ENCODE results near the gene PLXDC2. TPM values are rescaled to one million over a fixed set of nuclear protein-coding genes. Genes with fewer than 3 reads are reported as not detected.

The PLXDC2 gene
- total and polyA plus RNA-seq, 2 donors (not counting 1 experiment from before 2014, with no cell fraction given): 4.2 to 5.1 TPM

DNA sequence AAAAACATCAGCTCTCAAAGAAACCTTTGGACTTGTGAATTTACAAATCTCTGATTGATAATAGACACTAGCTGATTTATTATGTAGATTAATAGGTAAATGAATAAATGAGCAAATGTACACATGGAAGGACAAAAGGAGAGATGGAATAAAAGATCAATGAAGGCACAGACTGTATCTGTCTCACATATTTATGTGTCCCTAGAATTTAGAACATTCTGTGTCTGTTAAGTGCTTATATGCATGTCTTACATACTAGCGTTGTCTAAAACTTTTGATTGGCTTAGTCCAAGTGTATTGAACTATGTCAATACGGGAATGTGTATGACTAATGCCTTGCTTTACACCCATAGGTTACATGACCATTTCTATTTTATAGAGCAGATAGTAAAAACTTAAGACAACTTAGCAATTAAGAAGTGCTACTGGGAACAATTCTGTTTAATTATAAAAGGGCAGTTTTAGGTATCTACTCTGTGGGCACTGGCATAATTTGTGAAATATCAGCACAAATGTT lies 140.3 kb downstream of the PLXDC2 start:
- H4K20me1 ChIP-seq (ENCODE audit: control insufficient read depth, extremely low read depth, insufficient read depth, low read length): no peaks in the 10 kb centered on the region
- H3K9ac ChIP-seq (ENCODE audit: insufficient read depth, low read length): no peak overlapping the region
- no peaks in the 10 kb centered on the region for H3K79me2 ChIP-seq (ENCODE audit: control insufficient read depth, insufficient read depth, low read length)
- H3K4me1 ChIP-seq (ENCODE audit: control insufficient read depth, extremely low read depth, insufficient read depth, low read length): no peaks in the 10 kb centered on the region
- H3K36me3 ChIP-seq (ENCODE audit: control insufficient read depth, insufficient read depth, low read length): no peaks in the 10 kb centered on the region
- no peak overlapping the region for H3K4me2 ChIP-seq (ENCODE audit: extremely low read depth, insufficient read depth, low read length)
- no peaks in the 10 kb centered on the region for H3K27me3 ChIP-seq (ENCODE audit: control insufficient read depth, insufficient read depth, low read length)
- no peak for TF ChIP-seq EZH2 (IDR thresholded peaks at IDR 0.05; ENCODE audit: low read length, missing control alignments)
- TF ChIP-seq CTCF (conservative IDR thresholded peaks at IDR 0.05 in 1 of 2, IDR thresholded peaks at IDR 0.05 in 1 of 2; ENCODE audit: low read depth in 1 of 2, low read length in 2 of 2): no peak
- DNase-seq (ENCODE audit: low read depth in 2 of 2): no peak
- H3K4me3 ChIP-seq (replicated peaks in 1 of 4; ENCODE audit: control extremely low read depth in 1 of 4, insufficient read depth in 1 of 4, low read depth in 3 of 4, low read length in 4 of 4): no peak overlapping the region
- no peak overlapping the region for H2AFZ ChIP-seq (ENCODE audit: low read length)
- no peak overlapping the region for H3K27ac ChIP-seq (ENCODE audit: insufficient read depth, low read length)
- H3K9me3 ChIP-seq (ENCODE audit: control insufficient read depth, insufficient read depth, low read depth, low read length): no peaks in the 10 kb centered on the region

GRCh38 chr10:19958787-19959186 lies 142.6 kb downstream of the PLXDC2 start:
- Histone ChIP-seq H3K79me2 (ENCODE audit: control insufficient read depth, insufficient read depth, low read length) (no peaks in the 10 kb centered on the region), H3K4me1 (ENCODE audit: control insufficient read depth, extremely low read depth, insufficient read depth, low read length) (no peaks in the 10 kb centered on the region), H3K9me3 (ENCODE audit: control insufficient read depth, insufficient read depth, low read depth, low read length) (no peaks in the 10 kb centered on the region), H3K36me3 (ENCODE audit: control insufficient read depth, insufficient read depth, low read length) (no peaks in the 10 kb centered on the region), H4K20me1 (ENCODE audit: control insufficient read depth, extremely low read depth, insufficient read depth, low read length) (no peaks in the 10 kb centered on the region), H3K4me3 (replicated peaks in 1 of 4; ENCODE audit: control extremely low read depth in 1 of 4, insufficient read depth in 1 of 4, low read depth in 3 of 4, low read length in 4 of 4) (no peak overlapping the region), H3K27me3 (ENCODE audit: control insufficient read depth, insufficient read depth, low read length) (no peaks in the 10 kb centered on the region), H3K9ac (ENCODE audit: insufficient read depth, low read length) (no peak overlapping the region), H2AFZ (ENCODE audit: low read length) (no peak overlapping the region), H3K4me2 (ENCODE audit: extremely low read depth, insufficient read depth, low read length) (no peak overlapping the region), H3K27ac (ENCODE audit: insufficient read depth, low read length) (no peak overlapping the region)
- no peak for TF ChIP-seq EZH2 (IDR thresholded peaks at IDR 0.05; ENCODE audit: low read length, missing control alignments)
- no peak for TF ChIP-seq CTCF (conservative IDR thresholded peaks at IDR 0.05 in 1 of 2, IDR thresholded peaks at IDR 0.05 in 1 of 2; ENCODE audit: low read depth in 1 of 2, low read length in 2 of 2)
- no peak for DNase-seq (ENCODE audit: low read depth in 2 of 2)

DNA sequence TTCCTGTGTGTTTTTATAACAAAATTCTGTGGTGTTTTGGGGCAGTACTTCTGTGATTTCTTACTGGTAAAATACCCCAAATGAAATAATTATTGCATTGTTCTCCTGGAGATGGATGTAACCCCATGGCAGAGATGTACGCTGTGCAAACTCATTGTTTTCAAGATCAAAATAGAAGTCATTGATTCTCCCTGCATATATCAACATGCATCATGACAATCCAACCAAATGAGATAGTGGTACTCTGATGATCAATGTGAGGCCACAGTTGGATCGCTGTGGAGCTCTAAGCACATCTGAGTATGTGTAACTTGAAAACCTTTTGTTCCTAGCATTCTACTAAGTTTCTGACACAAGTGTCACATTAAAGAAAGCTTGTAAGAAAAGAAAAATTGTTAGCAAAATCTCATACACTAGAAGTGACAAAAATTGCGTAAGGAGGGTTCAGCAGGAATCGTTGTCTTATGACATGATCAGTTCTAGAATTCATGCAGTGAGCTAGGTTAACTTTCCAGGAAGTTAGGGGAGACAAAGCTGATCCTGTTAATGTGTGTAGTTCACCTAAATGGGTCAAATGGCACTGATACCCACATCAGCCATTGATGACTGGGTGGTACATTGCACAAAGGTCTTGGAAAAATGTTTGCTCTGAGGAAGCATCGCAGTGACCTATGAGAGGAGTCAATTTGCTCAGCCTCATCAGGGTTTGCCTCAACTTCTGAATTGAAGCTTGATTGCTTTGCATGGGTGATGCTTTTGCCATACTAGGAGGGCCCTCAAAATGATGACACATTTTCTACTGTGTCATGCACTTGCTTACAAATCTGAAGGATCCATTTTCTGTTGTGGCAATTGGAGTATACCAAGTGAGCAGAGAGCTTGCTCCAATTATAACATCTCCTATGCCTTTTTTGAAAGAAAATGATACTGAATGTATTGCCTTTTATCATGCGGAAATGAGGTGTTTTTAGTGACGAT lies 145.1 kb downstream of the PLXDC2 start:
- Histone ChIP-seq H3K27me3 (ENCODE audit: control insufficient read depth, insufficient read depth, low read length) (no peaks in the 10 kb centered on the region), H3K9ac (ENCODE audit: insufficient read depth, low read length) (no peak overlapping the region), H3K27ac (ENCODE audit: insufficient read depth, low read length) (no peak overlapping the region), H4K20me1 (ENCODE audit: control insufficient read depth, extremely low read depth, insufficient read depth, low read length) (no peaks in the 10 kb centered on the region), H3K36me3 (ENCODE audit: control insufficient read depth, insufficient read depth, low read length) (no peaks in the 10 kb centered on the region), H2AFZ (ENCODE audit: low read length) (no peak overlapping the region), H3K4me2 (ENCODE audit: extremely low read depth, insufficient read depth, low read length) (no peak overlapping the region), H3K79me2 (ENCODE audit: control insufficient read depth, insufficient read depth, low read length) (no peaks in the 10 kb centered on the region), H3K9me3 (ENCODE audit: control insufficient read depth, insufficient read depth, low read depth, low read length) (no peaks in the 10 kb centered on the region), H3K4me3 (replicated peaks in 1 of 4; ENCODE audit: control extremely low read depth in 1 of 4, insufficient read depth in 1 of 4, low read depth in 3 of 4, low read length in 4 of 4) (no peak overlapping the region), H3K4me1 (ENCODE audit: control insufficient read depth, extremely low read depth, insufficient read depth, low read length) (no peaks in the 10 kb centered on the region)
- TF ChIP-seq EZH2 (IDR thresholded peaks at IDR 0.05; ENCODE audit: low read length, missing control alignments) (no peak), CTCF (conservative IDR thresholded peaks at IDR 0.05 in 1 of 2, IDR thresholded peaks at IDR 0.05 in 1 of 2; ENCODE audit: low read depth in 1 of 2, low read length in 2 of 2) (no peak)
- no peak for DNase-seq (ENCODE audit: low read depth in 2 of 2)
